B cell (primary cell): ENCODE results near the gene CCDC120. TPM values are rescaled to one million over a fixed set of nuclear protein-coding genes. Genes with fewer than 3 reads are reported as not detected.

Experiments
- ATAC-seq: fragments of 200-7000 bp; cut with Tn5 transposase; one replicate; pipeline ENCODE4 v1.10.0; 2021; ENCODE audit warnings: low read depth, mild to moderate bottlenecking, moderate number of reproducible peaks, moderate library complexity
- CTCF ChIA-PET: fragments of 350-600 bp; sonication (Branson Sonifier 250); formaldehyde crosslinking; loops from one replicate; lab custom pipeline; 2021; ENCODE audit warnings: antibody characterized with exemption, inconsistent platforms; lab: Charles Lee
- POLR2A ChIA-PET: fragments of 350-600 bp; sonication (Branson Sonifier 250); formaldehyde crosslinking; loops from one replicate; lab custom pipeline; 2021; ENCODE audit warnings: antibody characterized with exemption; lab: Charles Lee
- DNase-seq: peaks from one replicate; pipeline ENCODE4 v3.0.0; 2013
- H2AFZ ChIP-seq: 2 replicates; pipeline ENCODE4 v1.6.1; 2012; ENCODE audit warnings: mild to moderate bottlenecking, low read depth, low read length; ENCODE audit not compliant: insufficient read depth, poor library complexity, severe bottlenecking
- H3K27ac ChIP-seq, 2 donors: 1 replicate in 1 of 2; 2 replicates in 1 of 2; pipeline ENCODE4 v1.5.1; 2012 to 2013; ENCODE audit warnings: low read length in 2 of 2, mild to moderate bottlenecking in 2 of 2, moderate library complexity in 1 of 2
- H3K27me3 ChIP-seq, 4 experiments: fragments of 200-600 bp in 1 of 4; sonication (generic) in 1 of 4; replicated peaks in 1 of 4; 1 replicate in 2 of 4; 2 replicates in 2 of 4; pipeline versions ENCODE4 v1.6.1 to v1.7.0; 2013 to 2016; ENCODE audit warnings: low read length in 3 of 4, mild to moderate bottlenecking in 2 of 4, mixed read lengths in 1 of 4, moderate library complexity in 1 of 4; ENCODE audit not compliant: insufficient read depth in 4 of 4, control insufficient read depth in 3 of 4; ENCODE audit errors: control extremely low read depth in 1 of 4
- H3K36me3 ChIP-seq, 2 experiments: replicated peaks in 1 of 2; 1 replicate in 1 of 2; 2 replicates in 1 of 2; pipeline versions ENCODE4 v1.6.1 to v1.7.1; 2013; ENCODE audit warnings: low read length in 1 of 2; ENCODE audit not compliant: insufficient read depth in 2 of 2, control insufficient read depth in 1 of 2; ENCODE audit errors: control extremely low read depth in 1 of 2, extremely low read depth in 1 of 2
- H3K4me1 ChIP-seq, 2 donors: fragments of 200-600 bp in 1 of 2; sonication (generic) in 1 of 2; 1 replicate in 1 of 2; 2 replicates in 1 of 2; pipeline versions ENCODE4 v1.5.1 to v1.6.1; 2013 to 2017; ENCODE audit warnings: low read length in 2 of 2; ENCODE audit not compliant: control insufficient read depth in 2 of 2, insufficient read depth in 2 of 2
- H3K4me2 ChIP-seq: replicated peaks from 2 replicates; pipeline ENCODE3; 2012; ENCODE audit warnings: mild to moderate bottlenecking, low read depth, low read length; ENCODE audit not compliant: poor library complexity, severe bottlenecking
- H3K4me3 ChIP-seq, 5 experiments: fragments of 200-600 bp in 1 of 5; sonication (generic) in 1 of 5; 1 replicate in 3 of 5; 2 replicates in 2 of 5; pipeline versions ENCODE4 v1.5.1 to v1.7.0; 2011 to 2016; ENCODE audit warnings: low read length in 4 of 5, mild to moderate bottlenecking in 4 of 5, low read depth in 2 of 5, control low read depth in 1 of 5, moderate library complexity in 1 of 5; ENCODE audit not compliant: insufficient read depth in 1 of 5; ENCODE audit errors: control extremely low read depth in 1 of 5, extremely low read depth in 1 of 5
- H3K79me2 ChIP-seq: fragments of 200-600 bp; sonication (generic); one replicate; pipeline ENCODE4 v1.6.0; 2016; ENCODE audit warnings: low read length; ENCODE audit not compliant: control insufficient read depth, insufficient read depth
- H3K9ac ChIP-seq: fragments of 200-600 bp; sonication (generic); 2 replicates; pipeline ENCODE4 v1.6.1; 2017; ENCODE audit warnings: mild to moderate bottlenecking, low read length, moderate library complexity
- H3K9me3 ChIP-seq, 3 donors: one replicate each; pipeline versions ENCODE4 v1.6.1 to v1.7.1; 2013; ENCODE audit warnings: low read length in 2 of 3; ENCODE audit not compliant: control insufficient read depth in 2 of 3, insufficient read depth in 1 of 3; ENCODE audit errors: control extremely low read depth in 1 of 3
- H4K20me1 ChIP-seq: 2 replicates; pipeline ENCODE4 v1.6.0; 2012; ENCODE audit warnings: mild to moderate bottlenecking, low read length; ENCODE audit not compliant: insufficient read depth, control insufficient read depth, poor library complexity, severe bottlenecking
- H3K27ac Mint-ChIP-seq: one replicate; pipeline ENCODE4 v1.8.0; 2021; ENCODE audit warnings: mixed read lengths
- H3K27me3 Mint-ChIP-seq: one replicate; pipeline ENCODE4 v1.8.0; 2021; ENCODE audit warnings: mixed read lengths
- H3K4me1 Mint-ChIP-seq: one replicate; pipeline ENCODE4 v1.8.0; 2021; ENCODE audit warnings: mixed read lengths
- H3K4me3 Mint-ChIP-seq: one replicate; pipeline ENCODE4 v1.8.0; 2021; ENCODE audit warnings: mixed read lengths
- H3K9me3 Mint-ChIP-seq: one replicate; pipeline ENCODE4 v1.8.0; 2022; ENCODE audit warnings: mixed read lengths; ENCODE audit not compliant: insufficient read depth
- EZH2 ChIP-seq: IDR thresholded peaks from 2 replicates; pipeline ENCODE4 v1.6.1; 2012; ENCODE audit warnings: borderline replicate concordance, low read depth, mild to moderate bottlenecking, moderate library complexity, low read length; ENCODE audit not compliant: insufficient read depth, poor library complexity, severe bottlenecking
- WGBS: methylation state at CpG from one replicate; pipeline ENCODE4 v1.1.5; 2013; ENCODE audit warnings: missing lambda C conversion rate; ENCODE audit not compliant: insufficient coverage; 5-methylcytosine and 5-hydroxymethylcytosine counted together
- intact Hi-C: fragments of 100-400 bp; cut with micrococcal nuclease; formaldehyde crosslinking; loops from one replicate; pipeline ENCODE4 v1.10.0; 2022
- polyA plus RNA-seq: library from polyadenylated mRNA; depleted of rRNA; stranded (reverse); fragments of >200 nt; gene quantifications from 2 replicates; pipeline ENCODE4 v1.2.3, GENCODE V29; 2012
- total RNA-seq, 2 donors: library from RNA; stranded (reverse); fragments of 120-200 nt in 1 of 2; gene quantifications; 1 replicate in 1 of 2; 2 replicates in 1 of 2; pipeline versions ENCODE4 v1.2.3 to v1.2.4, GENCODE V29; 2013 to 2022
- TF ChIP-seq, protein P1 (sequence below): fragments of 200-600 bp; IDR thresholded peaks from one replicate; pipeline ENCODE4 v1.8.0; 2022; ENCODE audit warnings: antibody characterized with exemption, mild to moderate bottlenecking

Gene CCDC120
- total and polyA plus RNA-seq, 2 donors (not counting 1 experiment from before 2014, with no cell fraction given), result 5.7 to 12.5 TPM

DNA sequence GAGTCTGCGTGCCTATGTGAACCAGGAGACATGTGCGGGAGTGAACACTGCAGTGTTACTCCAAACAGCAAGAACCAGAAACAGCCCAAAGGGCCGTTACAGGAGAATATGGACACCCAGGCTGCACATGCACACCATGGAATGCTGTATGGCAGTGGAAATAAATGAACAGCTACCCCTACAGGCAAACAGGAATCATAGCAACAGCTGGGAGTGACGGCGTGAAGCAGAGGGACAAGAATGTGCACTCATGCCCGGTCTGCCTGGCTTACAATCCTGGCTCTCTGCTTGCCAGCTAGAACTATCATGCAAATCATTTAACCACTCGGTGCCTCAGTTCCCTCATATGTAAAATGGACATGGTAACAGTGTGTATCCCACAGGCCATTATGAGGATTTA, 48.1 kb downstream of the CCDC120 start:
- Histone ChIP-seq H3K36me3 (peaks cover 0 to 5% of the 10 kb centered on the region in 2 experiments), H3K27me3 (no peaks in the 10 kb centered on the region), H3K79me2 (no peaks in the 10 kb centered on the region), H3K9ac (no peak overlapping the region), H3K4me2 (no peak overlapping the region), H3K9me3 (no peaks in the 10 kb centered on the region), H3K4me1 (peaks cover 0 to under 1% of the 10 kb centered on the region in 2 donors), H3K4me3 (no peak overlapping the region), H3K27ac (no peak overlapping the region), H4K20me1 (no peaks in the 10 kb centered on the region), H2AFZ (no peak overlapping the region)
- H3K9me3 Mint-ChIP-seq, result no peaks in the 10 kb centered on the region
- ChIA-PET CTCF (interaction anchor here (1.7 kb wide), 1 partner anchor 27 kb away, joined by 4 read pairs; the partner anchor contains the start of gene WDR45), POLR2A (no interaction called here)
- no CpG with 5 or more reads among the region's 7 CpGs for WGBS
- H3K4me3 Mint-ChIP-seq, result no peak overlapping the region
- no peak for DNase-seq
- H3K4me1 Mint-ChIP-seq, result no peaks in the 10 kb centered on the region
- TF ChIP-seq EZH2, result no peak
- TF ChIP-seq, protein P1, sequence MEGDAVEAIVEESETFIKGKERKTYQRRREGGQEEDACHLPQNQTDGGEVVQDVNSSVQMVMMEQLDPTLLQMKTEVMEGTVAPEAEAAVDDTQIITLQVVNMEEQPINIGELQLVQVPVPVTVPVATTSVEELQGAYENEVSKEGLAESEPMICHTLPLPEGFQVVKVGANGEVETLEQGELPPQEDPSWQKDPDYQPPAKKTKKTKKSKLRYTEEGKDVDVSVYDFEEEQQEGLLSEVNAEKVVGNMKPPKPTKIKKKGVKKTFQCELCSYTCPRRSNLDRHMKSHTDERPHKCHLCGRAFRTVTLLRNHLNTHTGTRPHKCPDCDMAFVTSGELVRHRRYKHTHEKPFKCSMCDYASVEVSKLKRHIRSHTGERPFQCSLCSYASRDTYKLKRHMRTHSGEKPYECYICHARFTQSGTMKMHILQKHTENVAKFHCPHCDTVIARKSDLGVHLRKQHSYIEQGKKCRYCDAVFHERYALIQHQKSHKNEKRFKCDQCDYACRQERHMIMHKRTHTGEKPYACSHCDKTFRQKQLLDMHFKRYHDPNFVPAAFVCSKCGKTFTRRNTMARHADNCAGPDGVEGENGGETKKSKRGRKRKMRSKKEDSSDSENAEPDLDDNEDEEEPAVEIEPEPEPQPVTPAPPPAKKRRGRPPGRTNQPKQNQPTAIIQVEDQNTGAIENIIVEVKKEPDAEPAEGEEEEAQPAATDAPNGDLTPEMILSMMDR, result no peak
- no peak for ATAC-seq
- H3K27me3 Mint-ChIP-seq, result no peaks in the 10 kb centered on the region
- H3K27ac Mint-ChIP-seq, result no peak overlapping the region
- intact Hi-C loops, result loop anchor here (10.0 kb wide), 1 partner anchor 212 kb away; the partner anchor contains the start of genes PQBP1 and TIMM17B

- no peak for TF ChIP-seq EZH2
- TF ChIP-seq, protein P1, result no peak
- Histone ChIP-seq H4K20me1 (no peaks in the 10 kb centered on the region), H3K27me3 (no peaks in the 10 kb centered on the region), H2AFZ (no peak overlapping the region), H3K4me3 (no peak overlapping the region), H3K4me1 (no peaks in the 10 kb centered on the region), H3K79me2 (no peaks in the 10 kb centered on the region), H3K27ac (no peak overlapping the region), H3K9ac (no peak overlapping the region), H3K9me3 (no peaks in the 10 kb centered on the region), H3K4me2 (no peak overlapping the region), H3K36me3 (peaks cover 0 to 8% of the 10 kb centered on the region in 2 experiments)
- ChIA-PET POLR2A (no interaction called here), CTCF (no interaction called here)
- H3K27ac Mint-ChIP-seq, result no peak overlapping the region
- DNase-seq, result no peak
- no CpG with 5 or more reads among the region's 2 CpGs for WGBS
- intact Hi-C loops, result loop anchor here (10.0 kb wide), 1 partner anchor 214 kb away; the partner anchor contains the start of genes PQBP1 and TIMM17B
- no peaks in the 10 kb centered on the region for H3K4me1 Mint-ChIP-seq
- no peaks in the 10 kb centered on the region for H3K9me3 Mint-ChIP-seq
- no peaks in the 10 kb centered on the region for H3K27me3 Mint-ChIP-seq
- H3K4me3 Mint-ChIP-seq, result no peak overlapping the region
- no peak for ATAC-seq
These were observed 49.8 kb downstream of the CCDC120 start for GRCh38 chrX:49108641-49109040.
